Muscle layer of colon (tissue), 2 donors: Measurements from ENCODE around the gene ATP12A.

Experiments used
- H3K27ac ChIP-seq: one replicate; pipeline ENCODE4 v1.7.0; 2013; ENCODE audit warnings: low read depth, mild to moderate bottlenecking, low read length, moderate library complexity
- H3K27me3 ChIP-seq, 2 donors: one replicate each; pipeline ENCODE4 v1.7.0; 2013; ENCODE audit warnings: low read length in 2 of 2, mild to moderate bottlenecking in 2 of 2; ENCODE audit not compliant: insufficient read depth in 2 of 2, control insufficient read depth in 1 of 2
- H3K36me3 ChIP-seq: one replicate; pipeline ENCODE4 v1.7.0; 2013; ENCODE audit warnings: mild to moderate bottlenecking, low read length; ENCODE audit not compliant: insufficient read depth
- H3K4me1 ChIP-seq: one replicate; pipeline ENCODE4 v1.7.0; 2013; ENCODE audit warnings: mild to moderate bottlenecking, low read length; ENCODE audit not compliant: insufficient read depth
- H3K4me3 ChIP-seq, 2 donors: one replicate each; pipeline ENCODE4 v1.7.0; 2013; ENCODE audit warnings: low read length in 2 of 2, low read depth in 1 of 2, mild to moderate bottlenecking in 1 of 2, moderate library complexity in 1 of 2
- H3K9ac ChIP-seq: one replicate; pipeline ENCODE4 v1.7.0; 2013; ENCODE audit warnings: low read length
- H3K9me3 ChIP-seq: one replicate; pipeline ENCODE4 v1.7.0; 2013; ENCODE audit warnings: mild to moderate bottlenecking, low read length
- donor health status: abdominal sarcoma.
- donor health status: Adenocarcinoma of cecum.

ATP12A gene

GRCh38 chr13:24664726-24665409 lies 15.3 kb upstream of the ATP12A start:
- H3K4me3 ChIP-seq, result no peak overlapping the region
- H3K36me3 ChIP-seq, result no peaks in the 10 kb centered on the region
- H3K4me1 ChIP-seq, result no peaks in the 10 kb centered on the region
- no peak overlapping the region for H3K27ac ChIP-seq
- H3K9ac ChIP-seq, result no peak overlapping the region
- H3K27me3 ChIP-seq, result no peaks in the 10 kb centered on the region
- no peaks in the 10 kb centered on the region for H3K9me3 ChIP-seq

- H3K4me1 ChIP-seq, result peaks cover 17% of the 10 kb centered on the region
- no peaks in the 10 kb centered on the region for H3K36me3 ChIP-seq
- no peak overlapping the region for H3K4me3 ChIP-seq
- H3K9me3 ChIP-seq, result no peaks in the 10 kb centered on the region
- no peak overlapping the region for H3K9ac ChIP-seq
- no peak overlapping the region for H3K27ac ChIP-seq
- H3K27me3 ChIP-seq, result no peaks in the 10 kb centered on the region
These were observed 11.7 kb upstream of the ATP12A start for GRCh38 chr13:24668511-24668910.

- Histone ChIP-seq H3K9ac (no peak overlapping the region), H3K9me3 (no peaks in the 10 kb centered on the region), H3K27me3 (no peaks in the 10 kb centered on the region), H3K4me3 (no peak overlapping the region), H3K36me3 (no peaks in the 10 kb centered on the region), H3K4me1 (peaks cover 17% of the 10 kb centered on the region), H3K27ac (no peak overlapping the region)
These were observed 11.1 kb upstream of the ATP12A start for GRCh38 chr13:24668955-24669582.

DNA sequence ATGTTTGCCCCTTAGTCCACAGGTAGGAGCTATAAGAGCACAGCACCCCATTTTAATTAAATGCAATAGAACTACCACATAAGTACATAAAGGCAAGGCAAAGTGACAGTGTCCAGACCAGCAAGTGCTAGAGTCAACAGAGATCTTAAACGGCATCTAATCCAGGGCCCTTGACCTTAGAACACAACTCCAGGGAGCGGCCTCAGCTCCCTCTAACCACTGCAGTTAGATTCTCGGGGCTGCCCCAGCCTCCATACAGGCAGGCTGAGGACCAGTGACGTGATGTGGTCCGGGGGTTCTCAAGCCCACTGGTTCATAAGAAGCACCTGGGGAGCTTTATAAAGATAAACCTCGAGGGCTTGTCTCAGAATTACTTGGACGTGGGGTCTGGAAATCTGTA lies 10.0 kb upstream of the ATP12A start:
- Histone ChIP-seq H3K4me1 (peaks cover 17% of the 10 kb centered on the region), H3K4me3 (no peak overlapping the region), H3K9ac (no peak overlapping the region), H3K27me3 (no peaks in the 10 kb centered on the region), H3K27ac (no peak overlapping the region), H3K9me3 (no peaks in the 10 kb centered on the region), H3K36me3 (no peaks in the 10 kb centered on the region)

DNA sequence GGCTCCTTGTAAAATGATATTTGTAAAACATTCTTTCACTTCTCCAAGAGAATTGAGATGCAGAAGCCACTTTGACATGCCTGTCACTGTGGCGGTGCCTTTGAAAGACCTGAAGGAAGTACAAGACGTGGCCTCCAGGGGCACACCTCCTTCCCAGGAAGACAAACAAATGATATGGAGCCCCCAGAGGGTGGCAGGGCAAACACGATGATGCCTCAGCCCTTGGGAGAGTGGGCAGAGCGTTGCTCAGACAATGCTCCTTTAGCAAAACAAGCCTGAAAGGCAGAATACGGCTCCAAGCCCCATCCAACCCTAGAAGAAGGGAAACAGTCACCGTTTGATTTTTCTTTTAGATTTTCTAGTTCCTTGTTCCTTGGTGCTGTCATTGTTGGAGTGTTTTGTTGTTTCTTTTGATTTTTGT lies 9.2 kb upstream of the ATP12A start:
- Histone ChIP-seq H3K27me3 (no peaks in the 10 kb centered on the region), H3K4me3 (no peak overlapping the region), H3K36me3 (no peaks in the 10 kb centered on the region), H3K9me3 (no peaks in the 10 kb centered on the region), H3K27ac (no peak overlapping the region), H3K4me1 (peaks cover 17% of the 10 kb centered on the region), H3K9ac (no peak overlapping the region)

- Histone ChIP-seq H3K9ac (no peak overlapping the region), H3K27ac (peak overlapping the region; percentile 8), H3K36me3 (no peaks in the 10 kb centered on the region), H3K27me3 (no peaks in the 10 kb centered on the region), H3K4me3 (peak overlapping the region in 1 of 2 donors; percentile 30), H3K9me3 (no peaks in the 10 kb centered on the region), H3K4me1 (peaks cover 17% of the 10 kb centered on the region)
These were observed 8.7 kb upstream of the ATP12A start for GRCh38 chr13:24671386-24672113.

- Histone ChIP-seq H3K27me3 (no peaks in the 10 kb centered on the region), H3K4me1 (peaks cover 17% of the 10 kb centered on the region), H3K9me3 (no peaks in the 10 kb centered on the region), H3K27ac (peak overlapping the region; percentile 8), H3K4me3 (no peak overlapping the region), H3K36me3 (no peaks in the 10 kb centered on the region), H3K9ac (no peak overlapping the region)
These were observed 7.8 kb upstream of the ATP12A start for GRCh38 chr13:24672141-24673132.

GRCh38 chr13:24675806-24676570 lies 4.2 kb upstream of the ATP12A start:
- H3K4me1 ChIP-seq, result peaks cover 14% of the 10 kb centered on the region
- no peaks in the 10 kb centered on the region for H3K36me3 ChIP-seq
- no peak overlapping the region for H3K4me3 ChIP-seq
- no peak overlapping the region for H3K9ac ChIP-seq
- H3K9me3 ChIP-seq, result no peaks in the 10 kb centered on the region
- H3K27ac ChIP-seq, result no peak overlapping the region
- peaks cover 0 to 16% of the 10 kb centered on the region in 2 donors for H3K27me3 ChIP-seq

- Histone ChIP-seq H3K4me3 (no peak overlapping the region), H3K27ac (no peak overlapping the region), H3K4me1 (no peaks in the 10 kb centered on the region), H3K27me3 (peaks cover 3 to 24% of the 10 kb centered on the region in 2 donors), H3K9ac (no peak overlapping the region), H3K9me3 (no peaks in the 10 kb centered on the region), H3K36me3 (no peaks in the 10 kb centered on the region)
These were observed 2.1 kb upstream of the ATP12A start for GRCh38 chr13:24678151-24678550.

GRCh38 chr13:24679686-24680085 lies 522 bp upstream of the ATP12A start:
- Histone ChIP-seq H3K9me3 (no peaks in the 10 kb centered on the region), H3K4me1 (no peaks in the 10 kb centered on the region), H3K27me3 (peaks cover 3 to 24% of the 10 kb centered on the region in 2 donors), H3K27ac (no peak overlapping the region), H3K9ac (no peak overlapping the region), H3K4me3 (no peak overlapping the region), H3K36me3 (no peaks in the 10 kb centered on the region)
